NCI-H1436 treated with DMSO at 0.1 percent for 48 hours (cell line): ENCODE results near the gene KCNA2.

Experiments used
- DNase-seq: peaks from one replicate; lab custom pipeline; 2025; lab: John Stamatoyannopoulos, UW

Gene KCNA2

DNA sequence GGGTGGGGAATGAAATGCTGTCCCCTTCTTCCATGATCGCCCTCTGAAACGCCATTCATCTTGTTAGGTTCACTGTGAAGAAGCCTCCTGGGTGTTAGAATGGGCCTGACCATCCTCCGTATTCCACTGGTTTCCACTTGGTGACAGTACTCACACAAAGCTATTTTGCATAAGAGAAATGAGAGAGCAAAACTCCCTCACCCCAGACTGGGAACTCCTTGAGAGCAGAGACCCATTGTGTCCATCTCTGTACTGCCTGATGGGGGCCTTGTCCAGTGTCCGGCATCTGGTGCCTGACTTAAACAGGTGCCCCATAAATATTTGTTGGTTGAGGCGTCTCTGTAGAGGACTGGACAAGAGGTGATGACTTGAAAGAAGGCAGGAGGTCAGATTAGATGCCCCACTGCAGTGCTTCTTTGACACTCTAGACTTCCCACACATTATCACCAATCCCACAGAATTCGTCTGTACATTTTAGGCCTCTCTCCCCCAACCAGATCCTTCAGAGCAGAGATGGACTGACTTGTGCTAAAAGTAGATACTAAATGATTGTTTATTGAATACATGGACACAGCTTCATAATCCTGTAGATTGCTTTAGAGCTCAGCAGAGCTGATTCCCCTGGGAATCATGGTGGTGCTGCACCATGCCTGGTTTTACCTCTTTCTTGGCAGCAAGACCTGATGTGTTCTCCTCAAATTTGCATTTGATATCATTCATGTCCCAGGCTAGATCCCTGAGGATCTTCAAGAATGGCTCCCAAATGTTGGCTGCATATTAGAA is 22.4 kb upstream of the KCNA2 start:
- DNase-seq: no peak

DNA sequence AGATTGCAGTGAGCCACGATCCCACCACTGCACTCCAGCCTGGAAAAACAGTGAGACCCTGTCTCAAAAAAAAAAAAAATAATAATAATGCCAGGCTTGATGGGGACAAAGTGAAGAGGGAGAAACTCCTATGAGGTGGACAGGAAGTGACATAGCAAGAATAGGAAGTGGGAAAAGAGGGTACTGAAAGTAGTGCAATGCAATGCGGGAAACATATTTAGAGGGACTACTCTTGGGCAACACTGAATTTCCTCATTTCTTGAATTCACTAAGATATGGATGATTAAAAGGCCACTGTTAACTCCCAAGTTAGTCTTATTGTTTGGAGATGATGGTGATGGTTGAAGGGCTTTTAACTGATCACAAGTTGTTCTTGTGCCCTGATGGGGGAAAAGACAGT is 21.6 kb upstream of the KCNA2 start:
- no peak for DNase-seq

DNA sequence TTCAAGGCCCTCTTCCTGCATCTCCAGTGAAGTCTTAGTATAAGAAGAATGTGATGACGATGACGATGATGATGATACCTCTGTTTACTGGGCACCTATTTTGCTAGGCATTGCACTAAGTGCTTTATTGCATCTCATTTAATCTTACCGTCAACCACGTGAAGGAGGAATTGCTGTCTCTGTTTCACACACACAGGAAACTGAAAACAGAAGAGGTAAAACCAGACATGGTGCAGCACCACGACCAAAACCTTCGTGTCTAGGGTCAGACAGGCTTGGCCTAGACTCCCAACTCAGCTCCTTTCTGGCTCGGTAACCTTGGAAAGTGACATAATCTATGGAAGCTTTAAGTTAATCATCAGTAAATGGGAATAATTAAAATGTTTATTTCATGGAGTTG is 20.7 kb upstream of the KCNA2 start:
- no peak for DNase-seq

DNA sequence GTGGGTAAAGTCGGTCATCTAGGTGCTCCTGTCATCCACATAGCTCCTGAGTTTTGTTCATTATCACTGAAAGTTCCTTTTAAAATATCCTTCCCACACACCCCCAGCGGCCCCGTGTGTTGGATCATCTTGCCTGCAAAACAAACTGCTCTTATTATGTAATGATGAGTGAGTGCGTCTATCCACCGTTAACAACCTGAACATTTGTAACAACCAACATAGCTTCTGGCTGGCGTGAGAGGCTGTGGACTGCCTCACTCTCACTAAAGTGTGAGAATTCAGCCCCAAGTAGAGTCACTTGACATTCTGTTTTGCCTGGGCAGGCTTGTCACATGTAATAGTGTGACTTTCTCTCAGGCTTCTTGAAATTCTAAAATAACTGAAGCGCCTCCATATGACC is 14.5 kb upstream of the KCNA2 start:
- no peak for DNase-seq

DNA sequence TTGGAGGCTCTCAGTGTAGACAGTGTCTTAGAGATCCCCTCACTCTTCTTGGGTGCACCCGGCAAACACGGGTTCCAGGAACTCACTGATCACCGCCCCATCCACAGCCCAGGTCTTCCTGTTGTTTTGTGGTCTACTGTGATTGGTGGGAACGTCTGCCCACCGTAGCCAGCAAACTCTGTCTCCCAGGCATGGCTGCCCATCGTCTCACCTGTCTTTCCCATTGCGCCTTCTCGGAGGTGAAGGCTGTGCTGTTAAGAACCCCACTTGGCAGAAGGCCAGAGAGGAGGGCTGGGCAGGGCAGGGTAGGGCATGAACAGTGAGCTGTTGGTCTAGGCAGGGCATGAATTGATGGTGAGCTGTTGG is 14.1 kb upstream of the KCNA2 start:
- DNase-seq: no peak

DNA sequence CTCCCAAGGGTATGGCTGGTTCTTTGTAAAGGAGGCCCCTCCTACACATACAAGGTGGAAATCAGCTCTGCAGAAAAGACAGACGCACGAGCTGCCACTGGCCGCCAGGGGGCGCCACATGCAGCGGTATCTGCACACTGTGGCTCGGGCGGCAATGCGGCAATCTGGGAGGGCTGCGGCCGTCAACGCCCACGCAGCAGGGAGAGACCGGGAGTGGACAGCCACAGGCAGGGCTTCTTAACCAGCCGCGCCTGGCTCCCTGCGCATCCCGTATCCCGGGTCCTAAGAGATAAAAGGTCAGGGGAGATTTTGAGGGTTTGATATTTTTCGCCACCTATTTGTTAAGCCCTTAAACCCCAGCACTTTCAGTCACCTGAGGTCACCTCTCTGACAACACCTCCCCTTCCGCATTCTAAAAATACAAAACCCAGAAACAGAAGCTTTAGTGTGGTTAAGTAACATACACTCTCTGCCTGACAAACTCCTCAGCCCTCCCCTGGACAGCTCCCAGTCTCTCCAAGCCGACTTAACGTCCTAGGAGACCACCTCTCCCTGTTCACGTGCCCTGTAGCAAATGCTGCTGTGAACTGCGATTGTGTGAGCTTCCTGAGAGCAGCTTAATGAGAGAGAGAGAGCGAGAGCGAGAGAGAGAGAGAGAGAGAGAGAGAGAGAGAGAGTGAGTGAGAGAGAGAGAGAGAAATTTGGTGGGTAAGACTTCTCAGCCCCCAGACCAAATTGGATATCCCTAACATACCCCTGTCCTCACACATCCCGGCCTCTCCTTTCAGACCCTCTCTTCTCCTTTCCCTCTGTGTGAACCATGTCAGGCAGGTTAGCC is 13.5 kb upstream of the KCNA2 start:
- DNase-seq: no peak

DNA sequence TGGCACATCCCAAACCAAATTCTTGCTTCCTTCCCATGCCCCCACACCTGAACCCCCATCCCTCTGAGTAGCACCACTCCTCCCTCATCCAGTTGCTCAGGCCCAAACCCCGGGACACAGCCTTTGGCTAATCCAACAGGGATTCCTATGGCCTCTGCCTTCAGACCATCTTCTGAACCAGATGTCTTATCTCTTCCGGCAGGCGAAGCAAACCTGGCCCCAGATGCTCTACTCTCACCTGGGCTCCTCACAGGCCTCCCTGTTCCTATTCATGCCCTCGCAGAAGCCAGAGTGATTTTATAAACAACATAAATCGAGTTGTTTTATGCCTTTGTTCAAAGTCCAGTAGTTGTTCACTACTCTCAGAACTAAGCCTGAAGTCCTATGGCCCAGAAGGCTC is 12.5 kb upstream of the KCNA2 start:
- no peak for DNase-seq

DNA sequence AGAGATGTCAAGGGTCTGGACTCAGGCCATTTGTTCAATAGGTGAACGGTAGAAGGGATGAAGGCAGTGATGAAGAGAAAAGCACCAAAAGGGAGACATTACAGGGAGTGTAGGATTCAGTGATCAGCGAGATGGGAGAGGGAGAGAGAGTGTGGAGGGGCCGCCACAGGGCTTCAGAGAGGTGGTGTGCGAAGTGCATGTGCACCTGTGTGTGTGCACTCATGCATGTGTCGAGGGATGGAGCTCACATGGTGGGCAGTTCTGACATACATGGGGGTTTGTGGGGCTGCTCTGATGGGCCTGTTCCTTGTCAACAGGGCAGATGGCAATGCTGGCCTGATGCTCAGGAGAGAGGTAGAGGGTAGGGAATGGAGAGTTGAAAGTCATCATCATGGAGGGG is 11.4 kb upstream of the KCNA2 start:
- no peak for DNase-seq

DNA sequence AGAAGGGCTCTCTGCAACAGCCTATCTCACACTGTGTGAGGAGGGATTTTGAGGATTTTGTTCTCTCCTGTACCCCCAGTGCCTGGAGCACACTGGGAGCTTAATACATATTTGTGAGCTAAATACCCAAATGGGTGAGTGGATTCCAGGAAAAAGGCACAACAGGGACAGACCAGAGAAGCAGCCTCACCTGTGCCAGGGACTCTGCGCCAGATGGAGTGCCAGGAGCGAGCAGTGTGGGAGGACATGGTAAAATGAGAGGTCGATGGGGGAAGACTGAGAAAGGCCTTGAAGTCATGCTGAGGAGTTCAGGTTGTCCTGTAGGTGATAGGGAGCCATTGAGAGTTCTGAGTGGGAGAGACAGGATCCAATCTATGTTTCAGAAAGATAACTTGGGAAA is 11.0 kb upstream of the KCNA2 start:
- DNase-seq: no peak

DNA sequence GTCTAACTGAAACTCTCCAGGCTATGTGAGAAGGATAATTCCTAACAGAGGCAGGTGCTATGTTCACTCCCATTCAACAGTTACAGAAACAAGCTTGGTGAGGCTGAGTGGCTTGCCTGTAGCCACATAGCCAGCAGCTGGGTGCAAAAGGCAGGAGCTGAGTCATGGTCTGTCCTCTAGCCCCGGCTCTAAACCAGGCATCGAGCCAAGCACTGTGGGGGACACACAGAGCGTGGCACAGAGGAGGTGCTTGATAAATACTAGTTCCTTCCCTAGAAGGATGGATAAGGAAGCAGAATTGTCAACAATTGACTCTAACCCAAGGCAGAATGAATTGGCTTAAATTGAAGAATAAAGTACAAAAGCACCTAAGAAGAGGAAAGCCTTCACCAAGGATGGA is 10.4 kb upstream of the KCNA2 start:
- DNase-seq: no peak

DNA sequence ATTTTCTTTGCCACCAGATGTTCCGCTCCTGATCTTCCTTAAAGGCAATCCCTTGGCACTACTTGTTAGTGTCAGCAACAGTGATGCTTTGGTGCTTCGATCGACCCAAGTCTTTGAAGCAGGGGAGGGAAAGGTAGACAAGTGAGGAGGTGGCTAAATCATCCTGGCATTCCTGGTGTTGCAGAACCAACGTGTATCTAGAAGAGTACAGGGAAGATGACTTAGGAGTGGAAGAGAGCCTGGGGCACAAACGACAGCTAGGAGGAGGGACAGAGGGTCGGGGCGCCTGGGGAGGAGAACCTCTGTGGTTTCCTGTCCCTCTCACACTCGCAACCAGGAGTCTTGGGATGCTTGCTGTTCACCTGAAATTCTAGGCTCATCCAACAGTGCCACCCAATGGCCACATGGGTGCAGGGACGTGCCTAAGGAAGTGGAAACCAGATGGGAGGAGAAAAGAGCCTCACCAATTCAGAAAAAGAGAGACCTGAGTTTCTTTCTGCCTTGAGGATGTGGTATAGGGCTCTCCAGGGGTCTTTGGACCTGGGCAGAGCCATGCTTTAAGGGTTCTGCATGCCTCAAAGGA is 9.5 kb upstream of the KCNA2 start:
- DNase-seq: no peak

DNA sequence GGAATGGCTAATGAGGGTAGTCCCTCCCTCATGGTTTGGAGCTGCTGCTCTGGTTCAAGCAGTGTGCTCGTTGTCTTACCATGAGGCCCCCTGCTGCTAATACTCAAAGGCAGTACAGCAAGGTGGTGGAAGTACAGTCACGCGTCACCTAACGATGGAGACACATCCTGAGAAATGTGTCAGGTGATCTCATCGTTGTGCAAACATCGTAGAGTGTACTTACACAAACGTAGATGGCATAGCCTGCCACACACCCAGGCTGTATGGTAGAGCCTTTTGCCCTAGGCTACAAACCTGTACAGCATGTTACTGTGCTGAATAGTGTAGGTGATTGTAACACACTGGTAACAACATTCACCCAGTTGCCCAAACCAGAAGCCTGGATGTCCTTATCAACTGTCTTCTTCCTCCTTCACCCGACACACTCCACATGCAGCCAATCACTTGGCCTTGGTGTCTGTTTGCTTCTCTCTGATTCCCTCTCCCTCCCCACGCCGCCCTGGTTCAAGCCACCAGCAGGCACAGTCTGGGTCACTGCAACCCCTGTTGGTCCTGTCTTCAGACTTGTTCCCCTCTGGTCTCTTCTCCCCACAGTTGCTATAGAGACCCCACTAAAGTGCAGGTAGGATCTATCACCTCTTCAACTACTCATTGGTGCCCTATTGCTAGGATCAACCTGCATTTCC is 6.0 kb upstream of the KCNA2 start:
- DNase-seq: no peak

DNA sequence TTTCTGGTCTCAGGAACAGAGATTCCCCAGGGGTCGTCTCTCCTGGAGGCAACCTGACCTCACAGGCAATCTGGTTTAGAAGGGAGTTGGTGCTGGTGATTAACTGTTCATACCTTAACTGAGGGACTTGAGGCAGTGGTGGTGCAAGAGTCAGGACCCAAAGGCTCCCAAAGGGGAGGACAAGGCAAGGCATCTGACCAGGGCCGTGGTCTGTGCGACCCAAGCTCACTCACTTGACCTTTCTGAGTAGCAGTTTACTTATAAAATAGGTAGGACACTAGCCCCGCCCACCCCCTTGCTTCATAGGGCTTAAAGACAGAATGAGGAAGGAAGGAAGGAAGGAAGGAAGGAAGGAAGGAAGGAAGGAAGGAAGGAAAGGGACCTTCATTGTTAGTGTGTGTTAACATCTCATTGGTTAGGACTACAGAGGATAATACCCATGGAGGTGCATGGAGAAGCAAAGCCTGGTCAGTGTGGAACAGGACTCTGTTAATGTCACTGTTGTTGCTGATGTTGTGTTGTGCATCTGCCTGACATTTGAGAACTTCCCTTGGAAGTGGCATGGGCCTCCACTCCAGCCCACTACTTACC is 4.6 kb upstream of the KCNA2 start:
- DNase-seq: no peak

DNA sequence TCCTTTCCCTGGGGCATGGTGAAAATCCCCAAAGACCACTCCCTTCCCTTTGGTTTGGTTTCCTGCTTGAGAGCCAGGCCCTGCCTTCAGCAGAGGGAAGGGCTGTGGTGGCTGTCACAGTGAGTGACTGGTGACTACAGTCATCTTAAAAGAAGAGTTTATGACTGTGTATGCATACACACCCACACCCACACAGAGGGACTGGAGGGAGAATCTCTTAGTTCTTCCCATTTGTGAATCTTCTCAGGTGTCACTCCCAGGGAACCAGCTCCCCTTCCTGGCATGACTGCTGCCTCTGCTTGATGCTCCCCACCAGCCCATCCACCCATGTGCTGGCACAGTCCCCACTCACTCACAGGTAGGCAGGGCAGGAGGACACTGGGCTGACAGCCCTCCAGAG is 3.9 kb upstream of the KCNA2 start:
- no peak for DNase-seq

DNA sequence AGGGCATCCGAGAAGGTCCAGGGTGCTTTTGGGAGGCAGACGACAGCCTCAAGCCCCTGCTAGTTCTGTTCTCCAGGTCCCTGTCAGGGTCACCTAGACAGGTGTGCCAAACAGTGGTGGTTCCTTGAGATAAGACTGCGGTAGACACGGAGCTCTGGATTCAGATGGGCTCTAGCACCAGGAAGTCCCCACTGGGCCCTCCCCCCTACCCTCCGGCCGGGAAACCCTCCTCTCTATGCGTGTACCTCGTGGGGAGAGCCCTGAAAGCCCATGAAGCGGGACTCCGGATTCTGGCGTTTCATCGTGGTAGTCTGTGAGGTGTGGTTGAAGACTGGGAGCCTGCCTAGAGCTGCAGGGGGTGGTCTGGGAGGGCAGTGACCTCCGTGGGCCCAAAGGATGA is 2.1 kb upstream of the KCNA2 start:
- no peak for DNase-seq

DNA sequence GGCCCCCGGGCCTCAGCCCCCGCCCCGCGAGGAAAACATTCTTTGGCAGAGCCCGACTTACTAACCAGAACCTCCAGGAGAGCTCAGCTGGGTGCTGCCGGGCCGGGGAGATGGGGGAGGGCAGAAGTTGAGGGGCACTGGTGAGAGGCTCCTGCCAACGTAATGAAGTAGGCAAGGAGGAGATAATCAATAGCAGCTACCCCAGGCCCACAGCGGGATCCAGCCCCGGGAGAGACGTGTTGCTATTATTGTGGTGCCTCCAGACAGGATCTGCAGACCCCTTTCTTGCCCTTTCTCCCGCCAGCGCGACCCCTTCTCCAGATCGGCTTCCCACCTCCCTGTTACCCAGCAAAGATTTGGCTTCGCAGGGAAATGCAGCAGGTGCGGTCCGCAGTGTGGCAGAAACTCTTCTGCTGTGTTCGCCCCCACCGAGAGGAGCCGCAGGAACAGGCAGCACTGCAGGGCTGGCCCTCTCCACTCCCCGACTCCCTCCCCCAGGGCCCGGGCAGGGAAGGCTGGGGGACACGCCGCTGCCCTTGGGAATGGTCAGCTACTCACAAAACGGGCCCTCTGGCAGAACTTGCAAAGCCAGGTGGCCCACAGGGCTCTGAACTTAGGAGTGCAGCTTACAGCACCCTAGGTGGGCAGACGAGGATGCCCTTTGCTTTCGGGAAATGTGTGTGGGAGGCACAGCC is 1.5 kb upstream of the KCNA2 start:
- no peak for DNase-seq

DNA sequence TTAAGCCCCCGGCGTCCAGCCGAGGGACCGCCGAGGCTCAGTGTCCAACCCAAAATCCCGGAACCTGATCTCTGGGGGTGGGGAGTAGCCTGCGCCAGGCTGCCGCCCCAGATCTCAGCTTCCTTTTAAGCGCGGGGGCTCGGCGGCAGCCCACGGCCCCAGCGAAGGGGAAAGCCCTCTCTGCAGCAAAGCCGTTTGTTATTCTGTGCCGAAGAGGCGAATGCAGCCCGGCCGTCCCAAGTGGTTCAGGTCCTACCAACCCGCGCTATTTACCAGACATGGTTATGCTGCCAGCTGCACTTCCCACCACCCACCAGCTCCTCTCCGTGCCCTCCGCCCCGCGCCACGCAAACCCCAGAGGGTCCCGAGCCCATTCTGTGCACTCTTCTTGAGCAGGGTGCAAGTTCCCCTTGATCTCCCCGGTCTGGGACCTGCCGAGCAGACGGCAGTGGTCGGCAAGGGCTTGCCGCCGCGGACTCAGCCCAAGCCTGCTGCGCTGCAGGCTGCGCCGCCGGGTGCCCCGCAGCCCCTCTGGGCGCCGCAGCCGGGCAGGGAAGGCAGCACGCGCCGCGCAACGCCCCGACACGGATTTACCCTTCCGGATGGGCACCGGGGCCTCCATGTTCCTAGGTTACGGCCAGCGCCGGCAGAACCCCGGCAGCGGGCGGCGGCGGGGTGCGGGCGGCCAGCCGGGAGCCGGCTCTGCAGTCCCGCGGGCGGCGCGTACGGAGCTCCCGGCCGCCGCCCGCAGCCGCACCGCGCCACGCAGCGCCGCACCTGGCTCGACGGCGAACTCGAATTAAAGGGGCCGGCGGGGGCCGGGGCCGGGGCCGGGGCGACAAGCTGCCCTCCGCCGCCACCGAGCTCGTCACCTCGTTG is 738 bp upstream of the KCNA2 start:
- no peak for DNase-seq

DNA sequence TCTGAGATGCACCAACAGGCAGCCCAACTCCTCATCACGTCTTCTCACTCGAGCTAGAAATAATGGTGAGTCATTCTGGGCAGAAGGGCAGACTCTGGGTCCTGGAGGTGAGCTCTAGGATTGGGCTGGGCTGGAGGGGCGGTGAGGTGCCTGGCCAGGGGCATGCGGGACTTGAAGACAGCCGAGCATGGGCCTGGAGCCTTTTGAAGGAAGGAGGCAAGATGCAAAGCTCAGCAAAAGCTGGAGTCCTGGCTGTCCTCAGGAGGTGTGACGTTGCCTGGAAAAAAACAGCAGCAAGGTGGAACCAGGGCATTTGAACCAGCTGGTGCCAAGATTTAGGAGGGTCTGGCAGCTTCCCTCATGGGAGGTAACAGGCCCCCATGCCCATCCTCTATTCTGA is 712 bp downstream of the KCNA2 start:
- no peak for DNase-seq

DNA sequence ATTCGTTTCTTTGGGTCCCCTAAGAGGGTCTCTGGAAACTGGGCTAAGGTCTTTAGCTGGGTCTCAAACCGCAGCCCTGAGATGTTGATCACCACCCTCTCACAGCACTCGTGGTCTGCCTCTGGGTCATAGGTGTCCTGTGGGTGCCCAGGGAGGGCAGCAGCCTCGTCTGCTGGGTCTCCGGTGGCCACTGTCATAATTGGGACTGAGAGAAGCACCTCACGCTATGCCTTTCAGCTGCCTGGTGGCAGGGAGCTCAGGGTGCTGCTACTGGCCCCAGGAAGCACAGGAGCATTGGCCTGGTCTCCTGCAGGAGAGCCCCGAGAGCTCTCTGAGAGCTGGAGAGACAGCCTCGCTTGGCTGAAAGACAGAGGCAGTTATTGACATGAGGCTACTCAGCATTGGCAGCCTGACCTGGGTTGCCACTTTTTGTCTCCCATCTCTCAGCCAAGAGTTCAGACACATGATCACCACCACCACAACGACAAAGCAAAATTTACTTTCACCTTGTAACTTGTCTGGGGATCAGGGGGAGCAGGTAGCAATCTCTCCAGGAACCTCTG is 1.5 kb downstream of the KCNA2 start:
- no peak for DNase-seq

DNA sequence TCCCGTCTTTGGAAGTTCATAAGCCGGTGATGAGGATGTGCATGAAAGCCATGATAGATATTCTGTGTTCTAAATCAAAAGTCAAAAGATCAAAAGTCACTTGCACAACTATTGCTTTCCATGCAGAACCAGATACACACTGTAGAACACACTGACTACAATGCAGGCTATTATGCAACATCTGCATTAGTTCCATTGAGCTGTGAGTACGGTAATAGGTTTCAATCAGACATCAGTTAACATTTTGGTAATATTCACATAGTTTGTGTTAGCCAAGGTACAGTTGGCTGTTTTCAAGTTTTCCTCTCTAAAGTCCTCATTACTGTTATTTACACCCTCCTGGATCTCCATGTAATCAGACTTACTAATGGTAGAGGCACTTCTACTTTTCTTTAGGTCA is 3.1 kb downstream of the KCNA2 start:
- DNase-seq: no peak
